Endometrial microvascular endothelial cells (primary cell): ENCODE measurements around the gene HS3ST4. TPM values are rescaled to one million over a fixed set of nuclear protein-coding genes. Genes with fewer than 3 reads are reported as not detected.

Experiments used
- in situ Hi-C: cut with HindIII; loops from 2 replicates; pipeline ENCODE4 v1.10.0; 2017; ENCODE audit warnings: low sequenced_read_pairs, low pct_unique_long_range_greater_than_20kb; ENCODE audit errors: inconsistent ontology term
- total RNA-seq: library from RNA; depleted of rRNA; stranded (reverse); fragments of >200 nt; gene quantifications from one replicate; pipeline ENCODE4 v1.2.3, GENCODE V29; 2015; ENCODE audit errors: inconsistent ontology term

Gene HS3ST4
- total RNA-seq, 1 donor from 2014 or later: not detected

DNA sequence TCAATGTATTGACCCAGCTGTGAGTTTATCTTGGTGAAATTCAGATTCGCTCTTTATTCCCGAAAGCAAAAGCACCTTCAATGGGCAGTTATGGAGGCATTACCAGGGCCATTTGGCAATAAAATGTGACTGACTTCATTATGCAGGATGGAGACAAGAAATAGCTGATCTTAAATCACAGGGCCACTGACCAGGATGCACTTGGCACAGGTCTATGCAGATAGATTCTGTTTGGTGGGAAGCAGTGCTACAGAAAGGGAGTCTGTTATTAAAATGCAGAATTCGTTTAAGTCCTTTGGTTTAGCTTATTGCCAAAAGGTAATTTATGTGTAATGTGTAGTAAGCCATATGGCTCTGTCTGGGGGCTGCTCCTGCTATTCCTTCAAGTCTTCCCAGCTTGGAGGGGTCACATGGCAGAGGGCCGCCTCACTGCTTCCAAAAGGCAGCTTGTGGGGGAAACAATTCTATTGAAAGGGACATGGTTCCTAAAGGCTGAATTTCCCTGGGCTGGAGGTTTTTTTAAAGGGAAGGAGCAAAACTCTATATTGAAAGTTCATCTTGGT is 239.8 kb downstream of the HS3ST4 start:
- in situ Hi-C loops: no loop called here

DNA sequence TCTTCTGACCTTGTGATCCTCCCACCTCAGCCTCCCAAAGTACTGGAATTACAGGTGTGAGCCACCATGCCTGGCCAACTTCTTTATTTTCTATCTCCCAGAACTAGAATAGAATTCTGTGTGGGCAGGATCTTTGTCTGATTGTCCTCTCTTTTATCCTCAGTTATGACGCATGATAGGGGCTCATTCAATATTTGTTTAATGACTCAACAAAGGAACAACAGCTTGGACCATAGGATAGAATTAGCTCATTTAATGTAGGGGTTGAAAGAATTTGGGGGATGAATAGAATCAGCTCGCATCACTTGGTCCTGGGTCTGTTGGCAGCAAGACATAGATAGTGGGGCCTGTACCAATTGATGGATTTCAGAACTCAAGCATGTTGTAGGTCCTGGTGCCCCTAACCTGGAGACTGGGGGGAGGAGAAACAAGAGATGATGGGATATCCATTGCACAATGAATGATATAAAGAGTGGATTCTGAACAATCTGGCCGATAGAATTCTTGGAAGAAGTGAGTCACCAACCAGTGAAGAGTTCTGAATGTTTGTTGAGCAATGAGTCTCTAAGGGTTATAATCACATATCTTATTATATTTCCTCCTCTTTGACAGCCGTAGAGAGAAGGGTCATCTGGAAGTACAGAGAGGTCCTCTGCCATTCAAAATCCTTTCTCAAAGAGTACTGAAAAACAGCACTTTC is 250.2 kb downstream of the HS3ST4 start:
- in situ Hi-C loops: no loop called here

DNA sequence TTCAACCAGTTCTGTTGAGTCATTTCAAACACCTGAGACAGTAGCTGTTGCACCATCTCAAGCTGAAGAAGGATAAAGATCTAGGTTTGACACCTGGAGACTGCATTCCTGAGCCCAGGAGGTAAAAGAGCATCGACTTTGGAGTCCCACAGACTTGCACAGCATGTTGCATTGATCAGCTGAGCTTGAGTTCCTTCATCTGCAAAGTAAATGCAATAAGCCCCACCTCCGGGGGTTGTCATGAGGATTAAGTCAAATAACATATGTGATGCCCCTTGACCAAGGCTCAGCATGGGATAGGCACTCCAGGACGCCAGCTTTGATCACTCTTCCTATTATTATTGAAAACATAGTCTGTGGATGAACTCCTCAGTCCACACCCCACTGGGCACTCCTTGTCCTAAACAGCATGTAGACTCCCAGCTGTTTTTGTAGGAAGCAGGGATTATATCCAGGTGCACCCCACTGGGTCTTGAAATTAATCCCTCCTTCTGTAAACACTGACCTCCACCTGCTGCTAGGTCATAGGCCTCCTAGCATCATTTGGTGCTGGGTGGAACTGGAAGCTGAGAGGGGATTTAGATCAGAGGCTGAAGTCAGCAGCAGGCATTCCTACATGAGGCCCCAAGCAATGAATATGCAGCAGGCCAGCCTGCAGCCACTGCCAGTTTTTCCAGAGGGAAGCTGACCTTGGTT is 259.0 kb downstream of the HS3ST4 start:
- in situ Hi-C loops: no loop called here

DNA sequence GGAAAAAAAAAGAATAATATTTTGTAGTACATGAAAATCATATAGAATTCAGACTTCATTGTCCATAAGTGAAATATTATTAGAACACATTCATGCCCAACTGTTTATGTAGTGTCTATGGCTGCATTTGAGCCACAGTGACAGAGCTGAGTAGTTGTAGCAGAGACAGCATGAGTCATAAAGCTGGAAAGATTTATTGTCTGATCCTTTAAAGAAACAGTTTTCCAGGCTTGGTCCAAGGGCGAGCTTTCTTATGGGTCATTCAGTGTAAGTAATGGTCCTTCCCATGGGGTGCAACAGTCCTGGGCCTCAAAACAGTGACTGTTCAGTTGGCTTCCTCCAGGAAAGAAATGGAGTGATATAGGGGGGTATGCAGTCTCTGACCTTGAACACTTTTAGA is 260.2 kb downstream of the HS3ST4 start:
- in situ Hi-C loops: no loop called here

DNA sequence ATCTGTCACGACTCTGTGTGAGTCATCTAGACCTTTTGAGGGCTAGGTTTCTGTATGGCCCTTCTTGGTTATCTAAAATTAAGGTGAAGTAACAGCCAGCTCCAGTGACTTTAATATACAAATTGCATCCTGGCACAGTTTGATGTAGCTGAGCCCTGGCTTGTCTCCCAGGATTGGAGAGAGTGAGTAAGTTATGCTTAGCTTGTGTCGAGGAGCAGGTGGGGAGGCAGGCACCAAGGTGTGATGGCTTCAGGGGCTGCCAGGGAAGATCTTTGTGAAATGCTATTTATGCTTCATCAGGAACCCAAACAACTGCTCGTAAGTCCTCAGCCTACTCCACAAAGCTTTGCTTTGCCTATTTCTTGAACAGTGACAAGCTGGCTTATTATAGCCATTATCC is 261.2 kb downstream of the HS3ST4 start:
- in situ Hi-C loops: no loop called here

DNA sequence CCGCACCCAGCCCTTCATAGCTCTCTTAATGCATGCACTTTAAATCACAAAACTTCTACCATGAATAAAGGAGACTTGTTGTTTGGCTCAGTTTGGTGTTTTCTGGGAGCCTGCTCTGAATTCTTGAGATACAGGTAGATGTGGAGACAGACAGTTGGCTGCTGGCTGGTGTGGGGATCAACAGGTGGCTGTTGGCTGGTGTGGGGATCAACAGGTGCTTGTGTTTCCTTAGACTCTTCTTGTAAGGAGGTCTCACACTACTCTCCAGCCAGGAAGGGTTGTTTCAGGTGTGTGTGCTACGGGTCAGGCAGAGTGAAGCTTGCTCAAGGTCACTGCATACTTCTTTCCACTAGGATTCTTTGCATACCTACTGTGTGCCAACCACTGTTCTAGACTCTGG is 265.9 kb downstream of the HS3ST4 start:
- in situ Hi-C loops: no loop called here

DNA sequence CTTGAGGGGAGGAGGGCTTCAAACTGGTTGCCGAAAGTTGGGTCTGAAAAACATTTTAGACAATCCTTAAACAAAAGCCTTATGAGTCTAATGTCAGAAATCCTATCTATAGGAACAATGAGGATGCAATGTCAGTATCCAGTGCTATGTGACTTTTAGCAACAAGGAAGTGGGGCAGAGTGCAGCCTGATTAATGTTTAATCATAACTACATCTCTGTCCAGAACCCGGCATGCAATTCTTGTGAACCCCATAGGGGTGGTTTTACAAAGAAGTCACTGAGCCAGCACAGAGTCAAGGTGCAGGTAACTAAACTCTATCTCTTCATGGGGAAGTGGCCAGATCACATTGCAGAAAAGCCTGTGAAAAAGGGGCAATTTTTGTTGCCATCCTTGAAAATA is 267.5 kb downstream of the HS3ST4 start:
- in situ Hi-C loops: no loop called here

DNA sequence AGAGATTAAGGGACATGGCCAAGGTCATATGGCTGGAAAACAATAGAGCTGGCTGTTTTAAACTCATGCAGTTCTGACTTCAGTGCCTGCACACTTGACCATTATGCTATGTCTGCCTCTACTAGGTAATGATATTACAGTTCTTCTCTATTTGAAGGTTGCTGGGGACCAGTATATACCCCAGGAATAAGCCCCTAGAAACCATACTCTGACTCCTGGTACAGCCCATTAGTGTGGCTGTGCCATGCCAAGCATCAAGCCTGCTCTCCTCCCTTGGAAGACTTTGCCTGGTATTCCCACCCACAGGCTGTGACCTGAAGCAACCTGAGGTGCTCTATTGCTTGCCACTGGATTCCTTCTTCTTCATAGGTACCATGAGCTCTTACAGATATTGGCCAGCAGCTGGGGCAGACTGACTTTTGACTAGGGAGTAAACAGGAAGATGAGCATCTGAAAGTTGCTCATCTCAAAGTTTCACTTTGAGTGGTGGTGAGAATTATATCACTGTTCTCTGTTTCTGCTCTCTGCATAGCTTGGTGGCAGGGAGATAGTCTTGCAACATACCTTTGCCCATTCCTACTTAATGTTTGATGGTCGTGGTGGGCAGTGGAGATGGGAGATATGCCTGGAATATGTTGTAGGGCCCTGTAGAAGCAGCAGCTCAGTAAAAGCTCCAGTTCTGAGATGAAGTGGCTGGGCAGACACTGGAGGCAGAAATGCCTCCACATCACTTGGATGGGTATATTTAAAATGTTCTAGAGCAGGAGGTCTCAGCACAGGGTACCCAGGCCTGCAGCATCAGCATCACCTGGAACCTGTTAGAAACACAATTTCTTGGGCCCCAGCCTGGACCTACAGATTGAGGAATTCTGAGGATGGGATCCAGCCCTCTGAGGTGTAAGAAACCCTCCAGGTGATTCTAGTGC is 274.7 kb downstream of the HS3ST4 start:
- in situ Hi-C loops: no loop called here

DNA sequence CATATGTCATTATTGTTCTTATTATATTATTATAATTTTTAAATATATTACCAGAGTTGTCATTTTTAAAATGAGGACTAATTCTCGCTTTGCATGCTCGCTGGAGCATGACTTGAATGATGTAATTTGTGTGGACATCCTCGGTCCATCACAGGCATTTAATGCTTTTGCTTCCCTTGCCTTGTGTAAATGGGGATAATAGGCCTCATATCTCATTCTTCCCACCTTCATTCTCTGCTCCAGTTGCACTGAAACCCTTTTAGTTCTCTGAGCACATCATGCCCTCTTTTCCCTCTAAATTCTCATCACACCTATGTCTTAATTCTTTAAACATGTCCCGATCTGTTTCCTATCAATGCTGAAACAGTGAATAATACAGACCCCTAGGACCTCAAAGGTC is 285.4 kb downstream of the HS3ST4 start:
- in situ Hi-C loops: no loop called here

DNA sequence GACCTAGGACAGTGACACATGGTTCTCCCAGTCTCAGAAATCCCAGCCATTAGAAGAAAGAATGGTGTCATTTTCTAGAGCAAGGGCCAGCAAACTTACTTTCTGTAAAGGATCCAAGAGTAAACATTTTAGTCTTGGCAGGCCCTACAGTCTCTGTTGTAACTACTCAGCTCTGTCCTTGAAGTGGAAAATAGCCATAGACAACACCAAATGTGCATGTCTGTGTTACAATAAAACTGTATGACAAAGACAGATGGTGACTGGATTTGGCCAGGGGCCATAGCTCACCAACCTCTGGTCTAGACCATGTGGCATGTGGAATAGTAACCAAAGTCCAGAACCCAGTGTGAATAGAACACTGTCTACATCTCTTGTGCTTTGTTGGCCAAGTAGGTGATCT is 286.5 kb downstream of the HS3ST4 start:
- in situ Hi-C loops: no loop called here

DNA sequence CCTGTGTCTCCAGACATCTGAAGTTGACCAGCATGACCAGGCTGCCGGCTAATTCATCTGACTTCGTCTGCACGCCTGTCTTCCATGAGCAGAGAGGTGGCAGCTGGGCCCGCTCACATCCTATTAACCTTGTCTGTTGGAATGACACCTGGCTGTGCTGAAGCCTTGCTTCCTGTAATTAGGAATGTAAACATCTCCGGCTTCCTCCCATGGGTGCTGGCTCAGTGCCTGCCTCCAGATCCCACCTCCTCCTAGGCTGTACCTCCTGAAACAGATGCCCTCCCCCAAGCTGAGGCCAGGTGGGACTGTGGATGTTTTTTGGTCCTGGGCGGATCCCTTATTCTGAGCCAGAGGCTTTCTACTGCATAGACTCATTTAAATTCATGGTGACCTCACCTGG is 296.3 kb downstream of the HS3ST4 start:
- in situ Hi-C loops: no loop called here

DNA sequence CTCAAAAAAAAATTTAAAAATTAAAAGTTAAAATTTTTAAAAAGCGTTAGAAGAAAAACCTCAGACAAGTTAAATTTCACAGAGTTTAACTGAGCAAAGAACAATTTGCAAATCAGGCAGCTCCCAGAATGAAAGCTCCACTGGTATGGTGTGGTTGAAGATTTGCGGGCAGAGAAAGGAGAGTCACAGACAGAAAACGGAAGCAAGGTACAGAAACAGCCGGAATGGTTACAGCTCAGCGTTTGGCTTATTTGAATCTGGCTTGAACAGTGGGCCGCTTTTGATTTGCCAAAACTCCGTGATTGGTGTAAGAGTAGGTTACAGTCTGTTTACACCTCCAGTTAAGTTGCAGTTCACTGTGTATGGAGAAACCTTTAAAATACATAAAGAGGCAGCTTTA is 297.1 kb downstream of the HS3ST4 start:
- in situ Hi-C loops: no loop called here

DNA sequence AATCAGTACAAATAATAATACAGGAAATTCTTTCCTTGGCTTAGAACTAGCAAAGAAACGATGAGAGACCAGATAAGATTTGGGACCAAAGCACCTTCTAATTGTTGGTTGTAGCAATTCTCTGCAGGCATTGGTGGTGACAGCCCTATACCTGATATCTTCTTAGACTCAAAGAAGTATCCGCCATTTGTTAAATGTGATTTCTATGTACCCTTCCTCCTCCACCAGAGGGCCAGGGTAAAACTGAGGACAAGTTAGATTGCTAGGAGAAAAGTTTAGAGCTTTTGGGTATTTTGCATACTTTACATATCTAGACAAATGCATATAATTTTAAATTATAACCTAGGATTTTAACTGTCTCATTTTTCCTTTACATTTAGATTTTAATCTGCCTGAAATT is 304.3 kb downstream of the HS3ST4 start:
- in situ Hi-C loops: no loop called here

DNA sequence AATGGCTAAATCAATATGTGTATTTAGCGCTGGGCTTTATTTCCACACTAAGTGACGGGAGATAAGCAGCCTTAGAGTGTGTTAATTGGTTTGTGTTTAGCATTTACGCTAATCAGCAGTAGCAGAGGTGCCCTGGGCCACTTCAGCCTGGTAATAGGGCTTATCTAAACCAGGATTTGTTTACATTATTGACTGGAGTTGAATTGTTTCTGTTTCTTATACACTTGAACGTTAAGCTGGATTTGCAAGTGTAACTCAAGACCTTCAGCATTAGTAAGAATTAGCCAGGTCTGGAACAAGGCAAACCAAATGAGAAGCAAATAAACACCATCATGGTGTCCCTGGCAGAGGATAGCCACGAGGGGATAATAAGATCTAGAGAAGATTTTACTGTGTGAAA is 313.6 kb downstream of the HS3ST4 start:
- in situ Hi-C loops: no loop called here

DNA sequence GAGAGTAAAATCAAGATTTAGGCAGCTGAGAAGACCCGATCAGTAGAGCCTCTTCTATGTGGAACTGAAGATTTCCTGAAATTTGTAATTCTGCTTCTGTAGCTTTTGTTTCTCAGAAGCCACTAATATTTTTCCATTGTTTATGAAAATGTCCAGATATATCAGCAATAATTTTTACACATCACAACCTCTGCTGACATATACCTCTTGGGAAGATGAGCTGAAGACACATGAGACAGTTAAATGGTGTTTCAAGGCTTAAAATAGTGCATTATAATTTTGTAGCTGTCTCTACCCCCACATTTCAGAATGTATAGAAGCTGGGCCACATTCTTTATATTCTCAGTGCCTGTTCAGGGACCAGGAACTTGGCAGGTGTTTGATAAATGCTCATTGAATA is 320.6 kb downstream of the HS3ST4 start:
- in situ Hi-C loops: no loop called here

DNA sequence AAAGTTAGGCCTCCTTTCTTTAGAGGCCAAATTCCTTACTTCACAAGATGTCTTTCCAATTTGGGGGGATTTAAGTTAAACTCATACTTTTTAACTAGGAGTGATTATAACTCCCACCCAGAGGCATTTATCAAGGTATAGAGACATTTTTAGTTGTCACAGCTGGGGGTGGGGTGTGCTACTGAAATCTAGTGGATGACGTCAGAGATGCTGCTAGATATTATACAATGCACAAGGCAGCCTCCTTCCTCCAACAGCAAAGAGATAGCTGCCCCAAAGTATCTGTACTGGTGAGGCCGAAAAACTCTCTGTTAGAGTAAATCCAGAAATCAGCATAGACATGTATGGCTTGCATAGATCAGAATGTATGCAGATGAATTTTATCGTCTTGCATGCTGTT is 324.0 kb downstream of the HS3ST4 start:
- in situ Hi-C loops: no loop called here

DNA sequence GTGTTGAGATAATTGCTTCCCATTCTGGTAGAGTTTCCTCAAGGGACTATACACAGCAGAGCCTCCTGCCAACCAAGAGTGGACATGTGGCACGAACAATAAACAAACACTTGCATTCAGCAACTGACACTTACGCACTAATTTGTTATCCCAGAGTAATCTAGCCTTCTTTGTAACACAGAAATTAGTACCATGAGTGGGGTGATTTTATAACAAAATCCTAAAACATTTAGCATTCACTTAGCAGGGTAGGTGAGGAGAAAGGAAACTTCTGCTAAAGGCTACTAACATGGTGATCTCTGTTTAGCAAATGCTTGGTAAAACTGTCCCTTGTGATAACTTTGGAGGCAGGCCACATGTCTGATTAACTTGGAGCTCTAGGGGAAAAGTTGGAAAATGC is 325.2 kb downstream of the HS3ST4 start:
- in situ Hi-C loops: no loop called here

DNA sequence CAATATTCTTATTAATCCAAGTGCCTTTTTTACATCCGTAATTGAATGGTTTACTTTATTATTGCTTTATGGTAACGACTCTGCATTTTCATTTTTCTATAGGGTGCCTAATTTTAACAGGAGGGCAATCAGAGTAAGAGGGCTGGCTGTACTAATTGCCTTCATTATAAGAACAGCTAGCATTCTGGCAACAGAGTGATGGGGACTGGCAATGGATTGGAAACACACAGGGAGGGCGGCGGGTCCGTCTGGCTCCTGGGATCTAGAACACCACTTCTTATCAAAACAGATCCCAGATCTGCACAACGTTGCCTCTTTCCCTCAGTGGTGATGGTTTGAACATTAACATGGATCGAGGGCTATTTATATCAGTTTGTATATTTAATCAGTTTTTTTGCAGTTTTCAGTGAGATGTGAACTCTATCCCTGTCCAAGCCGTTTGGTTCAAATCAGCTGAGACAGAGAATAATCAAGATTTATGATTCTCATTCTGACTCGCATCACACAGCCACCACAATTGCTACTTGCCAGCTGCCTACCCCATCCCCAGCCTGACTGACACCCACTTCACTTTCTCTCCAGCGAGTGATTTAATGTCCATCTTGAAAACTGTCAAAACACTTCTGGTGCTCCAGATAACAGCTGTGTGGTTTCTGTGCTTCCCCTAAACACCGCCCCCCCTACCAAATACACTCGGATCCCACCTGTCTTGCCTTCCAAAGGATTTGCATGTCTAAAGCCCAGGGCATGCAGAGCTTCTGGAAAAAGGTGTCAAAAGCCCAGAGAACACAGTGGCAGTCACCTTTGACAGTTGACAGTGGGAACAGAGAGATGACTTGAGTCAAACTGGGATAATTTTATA is 327.9 kb downstream of the HS3ST4 start:
- in situ Hi-C loops: no loop called here
